GM12878 (cell line): ENCODE results near the gene PTPRN2. TPM values are rescaled to one million over a fixed set of nuclear protein-coding genes. Genes with fewer than 3 reads are reported as not detected.

Source experiments
- ATAC-seq: fragments of 200-7000 bp; cut with Tn5 transposase; 3 replicates; pipeline ENCODE4 v1.9.1; 2020; ENCODE audit warnings: mild to moderate bottlenecking, moderate library complexity
- BruUV-seq: library from RNA; stranded (reverse); fragments of 400-500 nt; replicated peaks from 2 replicates; lab custom pipeline; 2021; lab: Mats Ljungman, UMichigan
- CTCF ChIA-PET: fragments of 300-600 bp; sonication (Branson Sonifier 250); formaldehyde crosslinking; extraction: SDS; loops from one replicate; lab custom pipeline; 2021; ENCODE audit warnings: inconsistent platforms; lab: Yijun Ruan, JAX
- POLR2A ChIA-PET: fragments of 350-600 bp; formaldehyde crosslinking; extraction: SDS; loops from one replicate; lab custom pipeline; 2021; ENCODE audit warnings: inconsistent platforms; lab: Charles Lee
- RAD21 ChIA-PET: fragments of 300-600 bp; sonication (Branson Sonifier 250); formaldehyde crosslinking; loops from one replicate; lab custom pipeline; 2023; ENCODE audit warnings: antibody characterized with exemption; ENCODE audit not compliant: unreplicated experiment; lab: Charles Lee
- SMC1A ChIA-PET: fragments of 300-600 bp; sonication (Branson Sonifier 250); formaldehyde crosslinking; loops from one replicate; lab custom pipeline; 2023; ENCODE audit not compliant: unreplicated experiment, uncharacterized antibody; lab: Charles Lee
- DNase-seq: peaks from one replicate; pipeline ENCODE4 v3.0.0-alpha.2; 2011; ENCODE audit warnings: low read depth, low spot score
- FAIRE-seq: peaks from 3 replicates; lab custom pipeline; 2011; peaks lifted over from hg19 to GRCh38; lab: Jason Lieb, UNC
- H2AFZ ChIP-seq: 2 replicates; pipeline ENCODE4 v1.6.0; 2011; ENCODE audit warnings: low read depth, low read length, control low read depth; ENCODE audit not compliant: control insufficient read depth
- H3K27ac ChIP-seq: 2 replicates; pipeline ENCODE4 v1.5.1; 2011; ENCODE audit warnings: control low read depth; ENCODE audit not compliant: control insufficient read depth, insufficient read depth
- H3K27me3 ChIP-seq, 2 experiments: replicated peaks in 1 of 2; 2 replicates each; pipeline versions ENCODE4 v1.6.0 to v1.6.1; 2011; ENCODE audit warnings: low read length in 1 of 2; ENCODE audit not compliant: control insufficient read depth in 2 of 2, insufficient read depth in 2 of 2
- H3K36me3 ChIP-seq, 2 experiments: 2 replicates each; pipeline ENCODE4 v1.5.1; 2011; ENCODE audit warnings: low read length in 1 of 2; ENCODE audit not compliant: control insufficient read depth in 2 of 2, insufficient read depth in 2 of 2
- H3K4me1 ChIP-seq: 2 replicates; pipeline ENCODE4 v1.6.1; 2011; ENCODE audit warnings: mild to moderate bottlenecking, low read length, moderate library complexity, mixed read lengths; ENCODE audit not compliant: control insufficient read depth, insufficient read depth
- H3K4me2 ChIP-seq: 2 replicates; pipeline ENCODE4 v1.6.0; 2011; ENCODE audit warnings: control low read depth; ENCODE audit not compliant: control insufficient read depth, insufficient read depth
- H3K4me3 ChIP-seq: fragments of 200-600 bp; sonication (generic); 2 replicates; pipeline ENCODE4 v1.5.1; 2016
- H3K79me2 ChIP-seq: 2 replicates; pipeline ENCODE4 v1.6.0; 2011; ENCODE audit warnings: low read length; ENCODE audit not compliant: control insufficient read depth, insufficient read depth
- H3K9ac ChIP-seq: 2 replicates; pipeline ENCODE4 v1.8.0; 2011; ENCODE audit warnings: low read length, control low read depth, mixed read lengths; ENCODE audit not compliant: control insufficient read depth, insufficient read depth
- H3K9me3 ChIP-seq: replicated peaks from 3 replicates; pipeline ENCODE4 v1.5.1; 2011; ENCODE audit warnings: mild to moderate bottlenecking, low read length; ENCODE audit not compliant: control insufficient read depth, insufficient read depth
- H4K20me1 ChIP-seq: 2 replicates; pipeline ENCODE4 v1.6.0; 2011; ENCODE audit not compliant: control insufficient read depth, insufficient read depth
- BCL11A ChIP-seq: IDR thresholded peaks from 2 replicates; pipeline ENCODE4 v1.6.1; 2011; ENCODE audit warnings: low read depth, low read length
- CEBPB ChIP-seq, 2 experiments: fragments of 150-350 bp in 1 of 2; IDR thresholded peaks; 2 replicates each; pipeline ENCODE4 v1.6.1; 2012 to 2014; ENCODE audit warnings: low read depth in 2 of 2, low read length in 2 of 2, borderline replicate concordance in 1 of 2, inconsistent platforms in 1 of 2
- DPF2 ChIP-seq: fragments of 450-650 bp; IDR thresholded peaks from 2 replicates; pipeline ENCODE4 v1.6.1; 2017; ENCODE audit warnings: mild to moderate bottlenecking
- EP300 ChIP-seq, 2 experiments: fragments of 150-350 bp in 1 of 2; IDR thresholded peaks; 2 replicates each; pipeline ENCODE4 v1.6.1; 2011 to 2012; ENCODE audit warnings: low read depth in 2 of 2, low read length in 2 of 2, borderline replicate concordance in 1 of 2, improper control_type of control experiment in 1 of 2, inconsistent platforms in 1 of 2; ENCODE audit not compliant: control insufficient read depth in 1 of 2
- ESRRA ChIP-seq: IDR thresholded peaks from 2 replicates; pipeline ENCODE4 v1.6.1; 2012; ENCODE audit warnings: mild to moderate bottlenecking, low read length, improper control_type of control experiment
- EZH2 ChIP-seq: IDR thresholded peaks from 2 replicates; pipeline ENCODE4 v1.6.1; 2012; ENCODE audit warnings: low read depth, mild to moderate bottlenecking, control low read depth, inconsistent platforms, low read length, borderline replicate concordance; ENCODE audit not compliant: control insufficient read depth
- FOS ChIP-seq: IDR thresholded peaks from 3 replicates; pipeline ENCODE4 v1.6.1; 2011; ENCODE audit warnings: borderline replicate concordance; ENCODE audit not compliant: insufficient read length; ENCODE audit errors: extremely low read depth
- HDGF ChIP-seq: fragments of 450-650 bp; IDR thresholded peaks from 2 replicates; pipeline ENCODE4 v1.6.1; 2016; ENCODE audit warnings: antibody characterized with exemption
- MEF2A ChIP-seq: IDR thresholded peaks from 2 replicates; pipeline ENCODE4 v1.6.1; 2011; ENCODE audit warnings: low read depth, mild to moderate bottlenecking, low read length, moderate library complexity; ENCODE audit not compliant: insufficient read depth
- MTA2 ChIP-seq: fragments of 450-650 bp; IDR thresholded peaks from 2 replicates; pipeline ENCODE4 v1.6.1; 2016; ENCODE audit warnings: low read depth, mild to moderate bottlenecking, moderate library complexity
- MYC ChIP-seq: IDR thresholded peaks from 2 replicates; pipeline ENCODE4 v1.6.1; 2011; ENCODE audit warnings: mild to moderate bottlenecking, low read length, moderate library complexity, inconsistent platforms; ENCODE audit not compliant: insufficient read depth, insufficient replicate concordance, insufficient read length, severe bottlenecking
- NBN ChIP-seq: fragments of 450-650 bp; IDR thresholded peaks from 2 replicates; pipeline ENCODE4 v1.6.1; 2016
- POLR2A ChIP-seq: IDR thresholded peaks from 2 replicates; pipeline ENCODE4 v1.6.1; 2011; ENCODE audit warnings: low read depth, mild to moderate bottlenecking, low read length
- POLR2AphosphoS2 ChIP-seq: IDR thresholded peaks from 2 replicates; pipeline ENCODE4 v1.6.1; 2011; ENCODE audit warnings: low read depth, mild to moderate bottlenecking, low read length, improper control_type of control experiment, moderate library complexity
- POU2F2 ChIP-seq: IDR thresholded peaks from 3 replicates; pipeline ENCODE4 v1.6.1; 2011; ENCODE audit warnings: low read depth, mild to moderate bottlenecking, low read length, borderline replicate concordance
- RCOR1 ChIP-seq: conservative IDR thresholded peaks from 2 replicates; pipeline ENCODE4 v1.6.1; 2012; ENCODE audit warnings: low read depth, low read length, improper control_type of control experiment
- SREBF1 ChIP-seq: IDR thresholded peaks from 2 replicates; pipeline ENCODE4 v1.6.1; 2012; ENCODE audit warnings: mild to moderate bottlenecking, low read length
- STAT3 ChIP-seq: IDR thresholded peaks from 2 replicates; pipeline ENCODE4 v1.6.1; 2011; ENCODE audit warnings: low read depth, low read length, improper control_type of control experiment
- YBX1 ChIP-seq: fragments of 450-650 bp; IDR thresholded peaks from 2 replicates; pipeline ENCODE4 v1.6.1; 2016; ENCODE audit warnings: antibody characterized with exemption
- WGBS: methylation state at CpG from one replicate; pipeline ENCODE4 v1.1.6; 2016; ENCODE audit warnings: low lambda C conversion rate; ENCODE audit not compliant: insufficient replicate concordance, insufficient coverage; ENCODE audit errors: missing lambda C conversion rate; 5-methylcytosine and 5-hydroxymethylcytosine counted together
- in situ Hi-C: fragments of 300-500 bp; cut with MboI; formaldehyde crosslinking; loops from 9 replicates; pipeline ENCODE4 v1.14.3; 2018; ENCODE audit warnings: mixed read lengths
- intact Hi-C: fragments of 100-400 bp; cut with micrococcal nuclease; formaldehyde crosslinking; loops from one replicate; pipeline ENCODE4 v1.14.2; 2022; ENCODE audit not compliant: unreplicated experiment
- polyA plus RNA-seq, 11 experiments: library from polyadenylated mRNA; depleted of rRNA in 4 of 11; unstranded in 6 of 11; stranded (reverse) in 5 of 11; fragments of >200 nt; fragmentation: Nextera tagmentation in 4 of 11; fragmentation: Illumina TruSeq in 1 of 11; extraction: Ambion mirVana in 4 of 11; extraction: Trizol in 1 of 11; gene quantifications; 1 replicate in 1 of 11; 2 replicates in 10 of 11; pipeline versions ENCODE4 v1.2.1 to v1.2.3, GENCODE V29; 2011 to 2016; ENCODE audit warnings: inconsistent platforms in 2 of 11, missing spikeins in 2 of 11, low read depth in 1 of 11
- total RNA-seq, 4 experiments: library from RNA; depleted of rRNA in 3 of 4; stranded (reverse); fragments of >200 nt in 3 of 4; fragmentation: Illumina TruSeq in 1 of 4; extraction: Trizol in 1 of 4; gene quantifications; 2 replicates each; pipeline versions ENCODE4 v1.2.1 to v1.2.3, GENCODE V29; 2013 to 2021
- TF ChIP-seq, protein P1 (sequence below): fragments of 450-650 bp; IDR thresholded peaks from 2 replicates; pipeline ENCODE4 v1.6.1; 2017; ENCODE audit warnings: antibody characterized with exemption, mild to moderate bottlenecking, moderate library complexity

The PTPRN2 gene
- total and polyA plus RNA-seq, 10 of the 15 experiments (the other 5 are each of a cell fraction or from before 2014, with no cell fraction given), result 5.4 TPM; not detected in 9

DNA sequence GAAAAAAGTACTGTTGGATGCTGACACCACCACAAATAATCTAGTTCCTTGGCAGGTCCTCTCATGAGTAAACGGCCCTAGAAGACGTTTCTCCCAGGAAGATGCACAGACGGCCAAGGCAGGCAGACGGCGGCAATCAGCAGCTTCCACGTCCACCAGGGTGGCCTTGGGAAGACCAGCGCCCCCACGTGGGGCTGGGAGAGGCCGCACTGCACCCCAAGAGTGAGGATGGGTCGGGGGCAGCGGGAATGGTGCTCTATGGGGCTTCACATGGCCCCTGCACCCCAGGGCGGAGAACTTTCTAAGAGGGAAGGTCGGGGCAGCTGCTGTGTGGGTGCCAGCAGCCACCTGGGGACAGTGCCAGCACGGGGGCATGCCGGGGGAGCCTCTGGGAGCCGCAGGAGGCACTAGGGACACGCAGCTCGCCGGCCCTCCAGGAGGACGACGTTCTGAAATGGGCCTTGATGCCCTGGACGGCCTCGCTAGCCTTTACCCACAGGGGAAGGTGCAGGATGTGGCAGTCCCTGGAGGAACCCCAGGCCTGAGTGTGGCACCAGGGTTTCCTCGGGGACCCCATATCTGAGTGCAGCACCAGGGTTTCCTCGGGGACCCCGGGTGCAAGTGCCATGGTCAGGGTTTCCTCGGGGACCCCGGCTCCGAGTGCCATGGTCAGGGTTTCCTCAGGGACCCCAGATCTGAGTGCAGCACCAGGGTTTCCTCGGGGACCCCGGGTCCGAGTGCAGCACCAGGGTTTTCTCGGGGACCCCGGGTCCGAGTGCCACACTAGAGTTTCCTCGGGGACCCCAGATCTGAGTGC, 710.9 kb downstream of the PTPRN2 start (continued):
- TF ChIP-seq, protein P1, sequence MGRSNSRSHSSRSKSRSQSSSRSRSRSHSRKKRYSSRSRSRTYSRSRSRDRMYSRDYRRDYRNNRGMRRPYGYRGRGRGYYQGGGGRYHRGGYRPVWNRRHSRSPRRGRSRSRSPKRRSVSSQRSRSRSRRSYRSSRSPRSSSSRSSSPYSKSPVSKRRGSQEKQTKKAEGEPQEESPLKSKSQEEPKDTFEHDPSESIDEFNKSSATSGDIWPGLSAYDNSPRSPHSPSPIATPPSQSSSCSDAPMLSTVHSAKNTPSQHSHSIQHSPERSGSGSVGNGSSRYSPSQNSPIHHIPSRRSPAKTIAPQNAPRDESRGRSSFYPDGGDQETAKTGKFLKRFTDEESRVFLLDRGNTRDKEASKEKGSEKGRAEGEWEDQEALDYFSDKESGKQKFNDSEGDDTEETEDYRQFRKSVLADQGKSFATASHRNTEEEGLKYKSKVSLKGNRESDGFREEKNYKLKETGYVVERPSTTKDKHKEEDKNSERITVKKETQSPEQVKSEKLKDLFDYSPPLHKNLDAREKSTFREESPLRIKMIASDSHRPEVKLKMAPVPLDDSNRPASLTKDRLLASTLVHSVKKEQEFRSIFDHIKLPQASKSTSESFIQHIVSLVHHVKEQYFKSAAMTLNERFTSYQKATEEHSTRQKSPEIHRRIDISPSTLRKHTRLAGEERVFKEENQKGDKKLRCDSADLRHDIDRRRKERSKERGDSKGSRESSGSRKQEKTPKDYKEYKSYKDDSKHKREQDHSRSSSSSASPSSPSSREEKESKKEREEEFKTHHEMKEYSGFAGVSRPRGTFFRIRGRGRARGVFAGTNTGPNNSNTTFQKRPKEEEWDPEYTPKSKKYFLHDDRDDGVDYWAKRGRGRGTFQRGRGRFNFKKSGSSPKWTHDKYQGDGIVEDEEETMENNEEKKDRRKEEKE, result no peak
- no peak for TF ChIP-seq STAT3

DNA sequence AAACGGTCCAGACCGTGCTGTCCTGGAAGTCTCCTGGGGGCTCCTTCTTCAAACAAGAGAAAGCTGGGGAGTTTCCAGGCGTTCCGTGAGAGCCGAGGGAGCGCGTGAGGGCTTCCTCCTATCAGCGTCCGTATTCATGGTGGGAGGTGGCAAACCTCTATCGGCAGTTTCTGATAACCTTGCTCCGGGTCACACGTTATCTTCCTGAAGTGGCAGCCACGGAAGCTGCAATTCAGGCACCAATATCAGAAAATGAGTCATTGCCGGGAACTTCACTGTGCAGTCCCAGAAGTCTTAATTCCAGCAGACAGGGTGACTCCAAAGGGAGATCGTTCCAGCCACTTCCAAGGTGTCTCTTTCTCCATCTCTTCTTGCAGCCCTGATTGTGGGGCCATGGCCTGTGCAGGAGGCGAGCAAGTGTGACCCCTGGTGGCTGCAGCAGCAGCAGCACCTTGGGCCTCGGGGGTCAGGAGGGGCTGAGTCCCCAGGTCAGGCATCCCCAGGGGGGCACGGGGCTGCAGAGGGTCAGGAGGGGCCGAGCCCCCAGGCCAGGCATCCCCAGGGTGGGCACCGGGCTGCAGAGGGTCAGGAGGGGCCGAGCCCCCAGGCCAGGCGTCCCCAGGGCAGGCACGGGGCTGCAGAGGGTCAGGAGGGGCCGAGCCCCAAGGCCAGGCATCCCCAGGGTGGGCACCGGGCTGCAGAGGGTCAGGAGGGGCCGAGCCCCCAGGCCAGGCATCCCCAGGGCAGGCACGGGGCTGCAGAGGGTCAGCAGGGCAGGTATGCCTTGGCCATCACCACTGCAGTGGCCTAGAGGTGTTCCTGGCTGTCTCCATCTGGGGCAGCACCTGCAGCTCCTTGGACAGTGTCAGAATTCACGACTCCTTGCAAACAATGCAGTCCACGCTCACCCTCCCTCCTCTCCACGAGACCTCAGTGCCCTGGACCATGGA, 712.1 kb downstream of the PTPRN2 start:
- DNase-seq, result no peak
- H3K9ac ChIP-seq, result no peak overlapping the region
- no peak overlapping the region for H3K4me3 ChIP-seq
- CTCF ChIA-PET, result no interaction called here
- TF ChIP-seq YBX1, result no peak
- TF ChIP-seq EZH2, result no peak
- TF ChIP-seq CEBPB (IDR thresholded peaks at IDR 0.05; ENCODE audit: borderline replicate concordance in 1 of 2, low read depth in 2 of 2, low read length in 2 of 2), result no peak
- no peak for TF ChIP-seq SREBF1
- TF ChIP-seq MYC, result no peak
- TF ChIP-seq DPF2, result no peak
- no peak for TF ChIP-seq ESRRA
- TF ChIP-seq POU2F2, result no peak
- no peak for TF ChIP-seq POLR2A
- TF ChIP-seq MTA2, result no peak
- TF ChIP-seq EP300 (IDR thresholded peaks at IDR 0.05; ENCODE audit: borderline replicate concordance in 1 of 2, control insufficient read depth in 1 of 2, low read depth in 2 of 2, low read length in 2 of 2), result no peak
- no peak for TF ChIP-seq BCL11A
- TF ChIP-seq HDGF, result no peak
- no peak for TF ChIP-seq RCOR1
- no peak for TF ChIP-seq FOS
- no peak for TF ChIP-seq NBN
- TF ChIP-seq MEF2A, result no peak
- TF ChIP-seq POLR2AphosphoS2, result no peak
- TF ChIP-seq, all 136 proteins: peak for 0
- Histone ChIP-seq H3K9me3 (no peaks in the 10 kb centered on the region; the same call in 2 of the 3 replicates), H3K4me1 (no peaks in the 10 kb centered on the region), H3K4me2 (no peak overlapping the region), H3K27ac (no peak overlapping the region), H3K36me3 (no peaks in the 10 kb centered on the region), H2AFZ (no peak overlapping the region), H3K27me3 (no peaks in the 10 kb centered on the region), H4K20me1 (no peaks in the 10 kb centered on the region), H3K79me2 (no peaks in the 10 kb centered on the region)
- ATAC-seq, result no peak
- ChIA-PET POLR2A (no interaction called here), SMC1A (no interaction called here), RAD21 (no interaction called here)
- WGBS, result 26% methylated on average over 30 of the region's 30 CpGs
- intact Hi-C loops (no loop called here), in situ Hi-C loops (no loop called here)
- BruUV-seq, result no TSS peak
- no peak for FAIRE-seq
